Esophagus squamous epithelium (tissue), 4 donors: ENCODE data around the gene CDH13.

Source experiments
- CTCF ChIP-seq, 6 experiments: fragments of 450-650 bp in 4 of 6; fragments of 200-600 bp in 2 of 6; sonication (generic) in 2 of 6; IDR thresholded peaks; one replicate each; pipeline ENCODE4 v1.5.1; 2016 to 2019; ENCODE audit warnings: antibody characterized with exemption in 6 of 6, mild to moderate bottlenecking in 4 of 6, moderate library complexity in 4 of 6
- POLR2A ChIP-seq, 4 donors: fragments of 450-650 bp; IDR thresholded peaks; one replicate each; pipeline ENCODE4 v1.6.1; 2017; ENCODE audit warnings: antibody characterized with exemption in 4 of 4, mild to moderate bottlenecking in 4 of 4, moderate library complexity in 3 of 4

GRCh38 chr16:83158320-83158957 lies 531.7 kb downstream of the CDH13 start:
- TF ChIP-seq CTCF (IDR thresholded peaks at IDR 0.05) (no peak), POLR2A (IDR thresholded peaks at IDR 0.05) (no peak)
